22Rv1 (cell line): ENCODE measurements around the gene IFITM10.

Experiments
- H3K27ac ChIP-seq: fragments of 450-650 bp; 2 replicates; pipeline ENCODE4 v1.5.1; 2017
- CTCF ChIP-seq: fragments of 450-650 bp; IDR thresholded peaks from 2 replicates; pipeline ENCODE4 v1.5.1; 2017; ENCODE audit warnings: mild to moderate bottlenecking
- ZFX ChIP-seq: fragments of 450-650 bp; IDR thresholded peaks from 2 replicates; pipeline ENCODE4 v1.6.1; 2017; ENCODE audit warnings: antibody characterized with exemption, borderline replicate concordance

Gene IFITM10

GRCh38 chr11:1730059-1730629, 20.3 kb downstream of the IFITM10 start:
- TF ChIP-seq CTCF: no peak
- TF ChIP-seq ZFX: no peak
- H3K27ac ChIP-seq: no peak overlapping the region

- H3K27ac ChIP-seq: no peak overlapping the region
- TF ChIP-seq ZFX: no peak
- TF ChIP-seq CTCF: no peak
Measured at GRCh38 chr11:1729692-1730011, 20.7 kb downstream of the IFITM10 start.

- TF ChIP-seq ZFX (no peak), CTCF (no peak)
- no peak overlapping the region for H3K27ac ChIP-seq
Measured at GRCh38 chr11:1728931-1729691, 21.3 kb downstream of the IFITM10 start.

- no peak for TF ChIP-seq ZFX
- TF ChIP-seq CTCF: no peak
- no peak overlapping the region for H3K27ac ChIP-seq
Measured at GRCh38 chr11:1728301-1728700, 22.1 kb downstream of the IFITM10 start.

- H3K27ac ChIP-seq: no peak overlapping the region
- TF ChIP-seq CTCF: no peak
- no peak for TF ChIP-seq ZFX
Measured at GRCh38 chr11:1727861-1728260, 22.5 kb downstream of the IFITM10 start.

- H3K27ac ChIP-seq: no peak overlapping the region
- TF ChIP-seq CTCF: no peak
- no peak for TF ChIP-seq ZFX
Measured at GRCh38 chr11:1727096-1727690, 23.2 kb downstream of the IFITM10 start.

- TF ChIP-seq ZFX (no peak), CTCF (no peak)
- no peak overlapping the region for H3K27ac ChIP-seq
Measured at GRCh38 chr11:1719781-1720180, 30.6 kb downstream of the IFITM10 start.
